SK-N-SH (cell line): Measurements from ENCODE around the gene ABI3.

Experiments used
- CTCF ChIP-seq: fragments of 200-600 bp; sonication (generic); IDR thresholded peaks from 2 replicates; pipeline ENCODE4 v1.6.1; 2017; ENCODE audit warnings: antibody characterized with exemption, mild to moderate bottlenecking, moderate library complexity
- IRF3 ChIP-seq: fragments of 150-350 bp; IDR thresholded peaks from 2 replicates; pipeline ENCODE4 v1.6.1; 2016; ENCODE audit warnings: mild to moderate bottlenecking, low read depth, low read length
- NFIC ChIP-seq: IDR thresholded peaks from 2 replicates; pipeline ENCODE4 v1.4.0; 2012; ENCODE audit warnings: borderline replicate concordance
- POLR2AphosphoS5 ChIP-seq: IDR thresholded peaks from 2 replicates; pipeline ENCODE4 v1.6.1; 2012; ENCODE audit warnings: low read depth, low read length
- RCOR1 ChIP-seq: fragments of 150-350 bp; IDR thresholded peaks from 2 replicates; pipeline ENCODE4 v1.6.1; 2017; ENCODE audit warnings: antibody characterized with exemption, low read length

- TF ChIP-seq CTCF: no peak
- no peak for TF ChIP-seq RCOR1
- no peak for TF ChIP-seq NFIC
- no peak for TF ChIP-seq IRF3
- TF ChIP-seq POLR2AphosphoS5: no peak
These were observed 13.0 kb upstream of the ABI3 start for GRCh38 chr17:49197346-49197998.
